H1 (cell line): ENCODE results near the gene ING1. TPM values are rescaled to one million over a fixed set of nuclear protein-coding genes. Genes with fewer than 3 reads are reported as not detected.
"Not testable (repeated sequence)": the region's sequence is repeated elsewhere in the genome, so short reads cannot be mapped to it uniquely, and the experiment has no call there.

ENCODE experiments used
- CTCF ChIA-PET: fragments of 300-600 bp; sonication (Branson Sonifier 250); formaldehyde crosslinking; loops from one replicate; lab custom pipeline; 2021; ENCODE audit not compliant: partially characterized antibody; lab: Charles Lee
- POLR2A ChIA-PET: fragments of 300-600 bp; sonication (Branson Sonifier 250); formaldehyde crosslinking; loops from one replicate; lab custom pipeline; 2021; ENCODE audit warnings: inconsistent platforms; ENCODE audit not compliant: partially characterized antibody; lab: Charles Lee
- DNase-seq, 2 experiments: peaks; one replicate each; pipeline versions ENCODE4 v3.0.0 to v3.0.0-alpha.2; 2010 to 2022; ENCODE audit warnings: low spot score in 2 of 2, low read depth in 1 of 2, mixed read lengths in 1 of 2
- FAIRE-seq: peaks from 2 replicates; lab custom pipeline; 2011; peaks lifted over from hg19 to GRCh38; lab: Jason Lieb, UNC
- H2AFZ ChIP-seq: 2 replicates; pipeline ENCODE4 v1.8.1; 2012; ENCODE audit warnings: low read length, inconsistent platforms
- H2AK5ac ChIP-seq: 2 replicates; pipeline ENCODE4 v1.6.1; 2013; ENCODE audit warnings: low read depth, low read length
- H2BK120ac ChIP-seq: replicated peaks from 2 replicates; pipeline ENCODE3; 2013; ENCODE audit warnings: low read depth, low read length, inconsistent platforms
- H2BK12ac ChIP-seq: 2 replicates; pipeline ENCODE4 v1.6.1; 2013; ENCODE audit warnings: low read depth, low read length
- H2BK15ac ChIP-seq: 2 replicates; pipeline ENCODE4 v1.6.1; 2013; ENCODE audit warnings: low read length
- H2BK20ac ChIP-seq: 2 replicates; pipeline ENCODE4 v1.6.1; 2013; ENCODE audit warnings: low read length
- H2BK5ac ChIP-seq: 2 replicates; pipeline ENCODE4 v1.6.1; 2013; ENCODE audit warnings: low read depth, low read length
- H3K14ac ChIP-seq: 2 replicates; pipeline ENCODE4 v1.6.1; 2013; ENCODE audit warnings: inconsistent platforms; ENCODE audit not compliant: insufficient read length
- H3K18ac ChIP-seq: 2 replicates; pipeline ENCODE4 v1.6.1; 2013; ENCODE audit warnings: low read length; ENCODE audit errors: extremely low read depth
- H3K23ac ChIP-seq: 2 replicates; pipeline ENCODE4 v1.6.1; 2013; ENCODE audit warnings: inconsistent platforms; ENCODE audit not compliant: insufficient read length
- H3K23me2 ChIP-seq: 2 replicates; pipeline ENCODE4 v1.6.1; 2013; ENCODE audit warnings: low read depth, low read length
- H3K27ac ChIP-seq: 2 replicates; pipeline ENCODE4 v1.6.1; 2011; ENCODE audit warnings: low read depth, low read length, inconsistent platforms
- H3K27me3 ChIP-seq, 4 experiments: replicated peaks in 1 of 4; 1 replicate in 1 of 4; 2 replicates in 3 of 4; pipeline versions ENCODE4 v1.6.1 to v1.8.1; 2011 to 2013; ENCODE audit warnings: low read length in 3 of 4, mild to moderate bottlenecking in 3 of 4, inconsistent platforms in 2 of 4, mixed read lengths in 2 of 4, moderate library complexity in 1 of 4; ENCODE audit not compliant: control insufficient read depth in 3 of 4, insufficient read depth in 3 of 4; ENCODE audit errors: extremely low read depth in 1 of 4
- H3K36me3 ChIP-seq, 4 experiments: 2 replicates each; pipeline versions ENCODE4 v1.6.1 to v1.8.1; 2011 to 2013; ENCODE audit warnings: mild to moderate bottlenecking in 4 of 4, low read length in 3 of 4, moderate library complexity in 2 of 4, control low read depth in 1 of 4, inconsistent platforms in 1 of 4; ENCODE audit not compliant: insufficient read depth in 4 of 4, control insufficient read depth in 2 of 4
- H3K4ac ChIP-seq: replicated peaks from 2 replicates; pipeline ENCODE3; 2013; ENCODE audit warnings: low read length, low read depth, mixed read lengths, inconsistent platforms; ENCODE audit not compliant: insufficient read length
- H3K4me1 ChIP-seq, 4 experiments: replicated peaks in 1 of 4; 1 replicate in 1 of 4; 2 replicates in 3 of 4; pipeline versions ENCODE4 v1.6.1 to v1.8.1; 2011 to 2013; ENCODE audit warnings: low read length in 3 of 4, inconsistent platforms in 2 of 4, mixed read lengths in 1 of 4; ENCODE audit not compliant: insufficient read depth in 4 of 4, control insufficient read depth in 3 of 4
- H3K4me2 ChIP-seq, 2 experiments: 2 replicates each; pipeline versions ENCODE4 v1.6.1 to v1.8.1; 2011 to 2013; ENCODE audit warnings: low read depth in 2 of 2, low read length in 2 of 2, control low read depth in 1 of 2, inconsistent platforms in 1 of 2, mild to moderate bottlenecking in 1 of 2; ENCODE audit not compliant: insufficient read depth in 1 of 2
- H3K4me3 ChIP-seq, 4 experiments: fragments of 200-600, 300-600 bp in 1 of 4; sonication (generic), shearing (Covaris generic), sonication (Bioruptor Twin) in 1 of 4; 2 replicates each; pipeline versions ENCODE4 v1.5.1 to v1.8.1; 2011 to 2016; ENCODE audit warnings: low read length in 4 of 4, low read depth in 3 of 4, control low read depth in 2 of 4, inconsistent platforms in 2 of 4, mild to moderate bottlenecking in 2 of 4, mixed read lengths in 1 of 4, moderate library complexity in 1 of 4; ENCODE audit not compliant: insufficient read depth in 2 of 4; ENCODE audit errors: extremely low read depth in 1 of 4
- H3K56ac ChIP-seq: replicated peaks from 2 replicates; pipeline ENCODE3; 2013; ENCODE audit warnings: low read depth, mild to moderate bottlenecking, mixed read lengths, low read length, inconsistent platforms; ENCODE audit not compliant: insufficient read length
- H3K79me1 ChIP-seq: 2 replicates; pipeline ENCODE4 v1.6.1; 2013; ENCODE audit warnings: low read depth, low read length, control low read depth
- H3K79me2 ChIP-seq, 2 experiments: 2 replicates each; pipeline versions ENCODE4 v1.6.1 to v1.8.1; 2012 to 2013; ENCODE audit warnings: low read length in 2 of 2, mild to moderate bottlenecking in 2 of 2, inconsistent platforms in 1 of 2; ENCODE audit not compliant: insufficient read depth in 2 of 2, control insufficient read depth in 1 of 2
- H3K9ac ChIP-seq, 4 experiments: replicated peaks in 1 of 4; 1 replicate in 1 of 4; 2 replicates in 3 of 4; pipeline versions ENCODE4 v1.6.1 to v1.8.1; 2011 to 2013; ENCODE audit warnings: low read depth in 3 of 4, low read length in 3 of 4, control low read depth in 2 of 4, mild to moderate bottlenecking in 2 of 4, moderate library complexity in 2 of 4, inconsistent platforms in 1 of 4; ENCODE audit errors: extremely low read depth in 1 of 4
- H3K9me3 ChIP-seq, 2 experiments: 2 replicates each; pipeline versions ENCODE4 v1.6.1 to v1.8.1; 2012 to 2013; ENCODE audit warnings: mild to moderate bottlenecking in 2 of 2, moderate library complexity in 2 of 2, control low read depth in 1 of 2, inconsistent platforms in 1 of 2, low read depth in 1 of 2, low read length in 1 of 2, mixed read lengths in 1 of 2; ENCODE audit not compliant: insufficient read depth in 2 of 2
- H4K20me1 ChIP-seq, 2 experiments: replicated peaks in 1 of 2; 2 replicates each; pipeline versions ENCODE3 to v1.8.1; 2011 to 2013; ENCODE audit warnings: inconsistent platforms in 2 of 2, low read length in 2 of 2, mild to moderate bottlenecking in 1 of 2; ENCODE audit not compliant: insufficient read depth in 2 of 2, control insufficient read depth in 1 of 2
- H4K5ac ChIP-seq: 2 replicates; pipeline ENCODE4 v1.6.1; 2013; ENCODE audit warnings: low read length, low read depth, mixed read lengths, inconsistent platforms; ENCODE audit not compliant: insufficient read length
- H4K8ac ChIP-seq: 2 replicates; pipeline ENCODE4 v1.8.0; 2013; ENCODE audit warnings: mild to moderate bottlenecking, moderate library complexity, low read length, inconsistent platforms; ENCODE audit not compliant: insufficient read depth; ENCODE audit errors: extremely low read depth
- H4K91ac ChIP-seq: replicated peaks from 2 replicates; pipeline ENCODE3; 2013; ENCODE audit warnings: low read length, mixed read lengths, inconsistent platforms; ENCODE audit not compliant: insufficient read length
- WGBS, 2 experiments: shearing (Covaris generic) in 1 of 2; methylation state at CpG; one replicate each; pipeline versions ENCODE4 v1.1.6 to v1.1.7; 2013 to 2015; ENCODE audit warnings: low lambda C conversion rate in 2 of 2, mixed read lengths in 2 of 2, inconsistent platforms in 1 of 2, low coverage in 1 of 2, missing lambda C conversion rate in 1 of 2; ENCODE audit not compliant: insufficient replicate concordance in 2 of 2, insufficient coverage in 1 of 2, insufficient read length in 1 of 2; ENCODE audit errors: extremely low coverage in 1 of 2, missing lambda C conversion rate in 1 of 2; 5-methylcytosine and 5-hydroxymethylcytosine counted together
- polyA plus RNA-seq, 7 experiments: library from polyadenylated mRNA; depleted of rRNA in 3 of 7; stranded (reverse) in 5 of 7; unstranded in 2 of 7; fragments of >200 nt in 5 of 7; fragments of 200-250 nt in 2 of 7; gene quantifications; 1 replicate in 5 of 7; 2 replicates in 1 of 7; 4 replicates in 1 of 7; pipeline versions ENCODE4 v1.2.1 to v1.2.3, GENCODE V29; 2011 to 2013; ENCODE audit warnings: missing spikeins in 2 of 7, mixed read lengths in 2 of 7
- total RNA-seq: library from RNA; stranded (reverse); fragmentation: NEBNext Ultra II Directional; extraction: Animal tissue kit (Norgen Biotek cat#: 25700); gene quantifications from 2 replicates; pipeline ENCODE4 v1.2.1, GENCODE V29; 2021

Gene ING1
- total and polyA plus RNA-seq, 2 of the 8 experiments (the other 6 are each of a cell fraction or from before 2014, with no cell fraction given) = 22.3 to 26.6 TPM

DNA sequence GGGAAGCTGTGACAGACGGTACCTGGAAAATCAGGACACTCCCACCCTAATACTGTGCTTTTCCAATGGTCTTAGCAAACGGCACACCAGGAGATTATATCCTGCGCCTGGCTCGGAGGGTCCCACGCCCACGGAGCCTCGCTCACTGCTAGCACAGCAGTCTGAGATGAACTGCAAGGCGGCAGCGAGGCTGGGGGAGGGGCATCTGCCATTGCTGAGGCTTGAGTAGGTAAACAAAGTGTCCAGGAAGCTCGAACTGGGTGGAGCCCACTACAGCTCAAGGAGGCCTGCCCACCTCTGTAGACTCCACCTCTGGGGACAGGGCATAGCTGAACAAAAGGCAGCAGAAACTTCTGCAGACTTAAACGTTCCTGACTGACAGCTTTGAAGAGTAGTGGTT is 43.7 kb upstream of the ING1 start:
- H4K5ac ChIP-seq, H2AFZ ChIP-seq, H3K79me1 ChIP-seq, H3K23ac ChIP-seq, H2BK15ac ChIP-seq, DNase-seq, H3K56ac ChIP-seq, H3K18ac ChIP-seq, H4K20me1 ChIP-seq, H2AK5ac ChIP-seq, H3K14ac ChIP-seq, H3K27me3 ChIP-seq, H3K4ac ChIP-seq, H3K9ac ChIP-seq, POLR2A ChIA-PET, H3K27ac ChIP-seq, H4K8ac ChIP-seq, H3K23me2 ChIP-seq, H3K4me2 ChIP-seq, H3K4me1 ChIP-seq, H4K91ac ChIP-seq, H2BK20ac ChIP-seq, H3K79me2 ChIP-seq, FAIRE-seq, H2BK12ac ChIP-seq, H3K4me3 ChIP-seq, H2BK120ac ChIP-seq, H2BK5ac ChIP-seq: not testable (repeated sequence)
- WGBS, 2 experiments = 92% methylated on average over 11 of the region's 11 CpGs; no CpG with 5 or more reads in 1 of the 2 experiments
- CTCF ChIA-PET = interaction anchor here (0.8 to 2.5 kb wide), 4 partner anchors 9 to 22 kb away, joined by 3 to 7 read pairs (median 5); no protein-coding TSS in a partner anchor
- Histone ChIP-seq H3K9me3 (peaks cover 15 to 16% of the 10 kb centered on the region in 2 experiments; a peak in 3 of 4 replicates), H3K36me3 (peaks cover 0 to 28% (median 15%) of the 10 kb centered on the region in 4 experiments; a peak in 5 of 8 replicates)
